ENCODE results near the gene OSCP1. TPM values are rescaled to one million over a fixed set of nuclear protein-coding genes. Genes with fewer than 3 reads are reported as not detected.

OSCP1 gene
- total RNA-seq, 2 donors from 2014 or later: 1.5 to 1.8 TPM

DNA sequence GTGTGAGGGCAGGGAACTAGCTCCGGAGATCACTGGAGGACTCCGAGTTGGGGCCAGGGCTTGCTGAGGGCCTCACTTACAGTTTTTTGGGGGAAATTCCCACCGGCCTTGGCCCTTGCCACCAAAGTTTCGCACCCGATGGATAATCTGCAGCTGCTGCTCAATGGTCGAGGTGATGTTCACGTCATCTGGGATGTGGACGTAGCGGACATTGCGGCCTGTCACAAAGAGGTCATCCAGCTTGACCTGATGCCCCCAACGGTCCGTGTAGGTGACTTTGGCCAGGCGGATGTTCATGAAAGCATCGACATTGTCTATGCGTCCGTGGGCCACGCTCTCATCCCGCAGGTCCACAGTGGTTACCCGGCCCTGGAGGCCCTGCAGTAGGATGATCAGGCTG is 56.6 kb downstream of the OSCP1 start:
- H3K4me3 Mint-ChIP-seq: no peak overlapping the region
- no peaks in the 10 kb centered on the region for H3K27me3 Mint-ChIP-seq
- no peaks in the 10 kb centered on the region for H3K9me3 Mint-ChIP-seq
- H3K36me3 Mint-ChIP-seq (ENCODE audit: low read depth): peaks cover 65% of the 10 kb centered on the region
- H3K27ac Mint-ChIP-seq: no peak overlapping the region
- no peak for ATAC-seq (replicated peaks)
- H3K4me1 Mint-ChIP-seq: peaks cover 19% of the 10 kb centered on the region

DNA sequence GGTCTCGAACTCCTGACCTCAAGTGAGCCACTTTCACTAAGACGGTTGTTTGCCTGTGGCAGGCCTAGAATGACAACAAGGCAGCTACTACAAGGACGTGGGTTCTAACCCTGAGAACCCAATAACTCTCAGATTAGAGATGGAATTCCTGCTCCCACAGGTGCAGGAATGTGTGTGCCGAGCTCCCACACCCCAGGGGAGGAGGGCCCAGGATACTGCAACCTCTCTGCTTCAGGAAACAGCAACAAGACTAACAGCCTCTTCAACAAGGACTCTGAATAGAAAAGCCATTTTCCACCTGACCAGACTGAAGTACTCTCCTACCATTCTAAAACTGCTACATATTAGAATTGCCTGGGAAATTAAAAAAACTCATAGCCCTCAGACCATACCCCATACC is 57.4 kb downstream of the OSCP1 start:
- H3K4me3 Mint-ChIP-seq: no peak overlapping the region
- no peak overlapping the region for H3K27ac Mint-ChIP-seq
- no peaks in the 10 kb centered on the region for H3K27me3 Mint-ChIP-seq
- peaks cover 15% of the 10 kb centered on the region for H3K4me1 Mint-ChIP-seq
- no peaks in the 10 kb centered on the region for H3K9me3 Mint-ChIP-seq
- no peak for ATAC-seq (replicated peaks)
- H3K36me3 Mint-ChIP-seq (ENCODE audit: low read depth): peaks cover 65% of the 10 kb centered on the region

DNA sequence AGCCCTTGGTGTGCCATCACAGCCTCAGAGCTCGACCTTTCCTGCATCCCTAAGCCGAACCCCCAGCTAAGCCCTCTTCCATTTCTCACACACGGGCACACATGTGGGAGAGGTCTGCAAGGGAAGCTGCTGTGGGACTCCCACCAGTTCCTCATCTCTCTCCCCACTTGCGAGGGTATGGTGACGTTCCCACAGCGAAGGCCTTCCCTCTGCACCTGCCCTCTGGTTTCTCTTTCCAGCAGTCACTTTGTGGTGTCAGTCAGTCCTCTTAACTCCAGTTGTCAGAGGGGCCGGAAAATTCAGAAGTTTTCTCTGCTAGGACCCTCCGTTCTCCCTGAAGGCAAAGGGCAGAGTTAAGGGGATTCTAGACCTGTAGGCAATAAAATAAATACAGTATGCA is 59.0 kb downstream of the OSCP1 start:
- no peak for ATAC-seq (replicated peaks)
- Mint-ChIP-seq H3K36me3 (ENCODE audit: low read depth) (peaks cover 70% of the 10 kb centered on the region), H3K4me1 (peaks cover 25% of the 10 kb centered on the region), H3K4me3 (no peak overlapping the region), H3K27me3 (no peaks in the 10 kb centered on the region), H3K9me3 (no peaks in the 10 kb centered on the region), H3K27ac (peak overlapping the region; percentile 49)

DNA sequence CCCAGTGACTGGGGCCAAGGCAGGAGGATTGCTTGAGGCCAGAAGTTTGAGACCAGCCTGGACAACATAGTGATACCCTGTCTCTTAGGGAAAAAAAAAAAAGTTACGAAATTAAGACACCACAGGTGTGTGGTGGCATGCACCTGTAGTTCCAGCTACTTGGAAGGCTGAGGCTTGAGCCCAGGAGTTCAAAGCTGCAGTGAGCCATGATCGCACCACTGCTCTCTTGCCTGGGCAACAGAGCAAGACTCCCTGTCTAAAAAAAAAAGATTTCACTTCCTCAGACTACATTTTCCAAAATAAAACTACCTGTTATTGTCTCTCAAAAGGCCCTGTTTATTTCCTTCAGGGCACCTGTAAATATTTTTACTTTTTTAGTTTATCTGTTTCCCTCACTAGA is 59.8 kb downstream of the OSCP1 start:
- peaks cover 23% of the 10 kb centered on the region for H3K4me1 Mint-ChIP-seq
- no peaks in the 10 kb centered on the region for H3K27me3 Mint-ChIP-seq
- no peaks in the 10 kb centered on the region for H3K9me3 Mint-ChIP-seq
- no peak overlapping the region for H3K4me3 Mint-ChIP-seq
- ATAC-seq (replicated peaks): no peak
- peak overlapping the region; percentile 49 for H3K27ac Mint-ChIP-seq
- peaks cover 71% of the 10 kb centered on the region for H3K36me3 Mint-ChIP-seq (ENCODE audit: low read depth)

DNA sequence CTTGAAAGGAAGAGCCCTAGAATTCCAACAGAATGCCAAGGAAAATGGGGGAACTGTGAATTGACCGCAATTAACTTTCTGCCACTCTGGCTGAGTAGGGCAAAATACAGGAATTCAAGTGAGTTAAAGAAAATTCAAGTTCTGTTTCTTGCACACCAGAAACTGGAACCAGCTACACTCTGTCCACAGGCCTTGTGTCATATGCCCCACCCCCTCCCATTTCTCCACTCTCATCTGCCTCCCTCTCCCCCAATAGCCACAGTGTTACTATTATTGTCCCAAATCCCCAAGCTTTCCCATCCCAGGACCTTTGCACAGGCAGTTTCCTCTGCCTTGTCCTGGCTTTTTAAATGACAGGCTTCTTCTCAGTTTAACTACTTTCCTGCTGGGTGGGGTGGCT is 60.3 kb downstream of the OSCP1 start:
- Mint-ChIP-seq H3K27me3 (no peaks in the 10 kb centered on the region), H3K9me3 (no peaks in the 10 kb centered on the region), H3K4me3 (no peak overlapping the region), H3K36me3 (ENCODE audit: low read depth) (peaks cover 68% of the 10 kb centered on the region), H3K4me1 (peaks cover 21% of the 10 kb centered on the region), H3K27ac (peak overlapping the region; percentile 49)
- no peak for ATAC-seq (replicated peaks)

DNA sequence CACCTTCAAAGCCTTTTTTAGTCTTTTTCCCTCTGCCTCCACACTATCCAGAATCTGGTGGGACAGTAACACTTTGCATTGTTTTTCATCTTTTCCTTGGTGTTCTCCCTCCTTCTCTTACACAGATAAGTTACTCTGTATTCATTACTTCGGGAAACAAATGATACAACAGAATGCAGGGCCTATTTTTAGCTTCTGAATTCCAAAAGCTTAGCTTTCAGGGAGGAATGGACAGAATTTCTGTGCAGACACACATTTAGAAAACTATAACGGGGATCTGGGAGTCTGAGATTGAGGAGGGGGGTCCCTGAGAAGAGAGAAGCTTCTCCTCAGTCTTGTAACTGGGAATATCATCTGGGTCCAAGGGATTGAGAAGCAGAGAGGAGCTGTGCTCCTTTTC is 61.0 kb downstream of the OSCP1 start:
- Mint-ChIP-seq H3K27ac (peak overlapping the region; percentile 46), H3K27me3 (no peaks in the 10 kb centered on the region), H3K4me1 (peaks cover 26% of the 10 kb centered on the region), H3K9me3 (no peaks in the 10 kb centered on the region), H3K36me3 (ENCODE audit: low read depth) (peaks cover 61% of the 10 kb centered on the region), H3K4me3 (no peak overlapping the region)
- ATAC-seq (replicated peaks): no peak

DNA sequence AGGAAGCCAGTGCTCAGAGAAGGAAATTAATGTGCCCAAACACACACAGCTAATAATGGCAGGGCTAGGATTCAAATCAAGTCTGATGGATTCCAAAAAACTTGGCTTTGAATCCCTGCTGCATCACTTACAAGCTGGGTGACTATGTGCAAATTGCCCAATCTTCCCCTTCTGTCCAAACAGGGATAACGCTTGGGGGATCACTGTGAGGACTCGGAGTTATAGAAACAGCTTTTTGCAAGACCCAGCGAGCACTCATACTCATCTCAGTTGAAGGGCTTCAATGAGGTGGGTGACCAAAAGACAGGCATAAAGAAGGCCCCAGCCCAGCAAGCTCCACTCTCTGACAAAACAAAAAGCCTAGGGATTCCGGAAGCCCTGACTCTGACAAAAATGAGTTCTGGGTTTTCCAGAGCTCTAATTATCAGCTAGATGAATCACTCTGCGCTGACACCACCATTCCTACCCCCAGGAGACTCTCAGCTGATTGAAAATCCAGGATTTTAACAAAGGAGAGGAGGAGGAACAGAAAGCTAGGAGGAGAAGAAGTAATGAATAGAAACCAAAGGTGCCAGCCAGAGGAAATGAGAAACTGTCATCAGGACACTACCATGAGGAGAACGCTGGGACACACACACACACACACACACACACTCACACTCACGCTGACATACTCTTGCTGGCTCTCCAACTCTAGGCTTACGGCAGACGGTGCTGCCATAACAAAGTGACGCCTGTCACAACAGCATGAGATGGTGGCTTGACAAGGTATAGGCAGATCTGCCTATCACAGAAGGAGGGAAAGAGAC is 62.9 kb downstream of the OSCP1 start:
- Mint-ChIP-seq H3K27ac (peak overlapping the region; percentile 100), H3K27me3 (no peaks in the 10 kb centered on the region)
- no peak for ATAC-seq (replicated peaks)

DNA sequence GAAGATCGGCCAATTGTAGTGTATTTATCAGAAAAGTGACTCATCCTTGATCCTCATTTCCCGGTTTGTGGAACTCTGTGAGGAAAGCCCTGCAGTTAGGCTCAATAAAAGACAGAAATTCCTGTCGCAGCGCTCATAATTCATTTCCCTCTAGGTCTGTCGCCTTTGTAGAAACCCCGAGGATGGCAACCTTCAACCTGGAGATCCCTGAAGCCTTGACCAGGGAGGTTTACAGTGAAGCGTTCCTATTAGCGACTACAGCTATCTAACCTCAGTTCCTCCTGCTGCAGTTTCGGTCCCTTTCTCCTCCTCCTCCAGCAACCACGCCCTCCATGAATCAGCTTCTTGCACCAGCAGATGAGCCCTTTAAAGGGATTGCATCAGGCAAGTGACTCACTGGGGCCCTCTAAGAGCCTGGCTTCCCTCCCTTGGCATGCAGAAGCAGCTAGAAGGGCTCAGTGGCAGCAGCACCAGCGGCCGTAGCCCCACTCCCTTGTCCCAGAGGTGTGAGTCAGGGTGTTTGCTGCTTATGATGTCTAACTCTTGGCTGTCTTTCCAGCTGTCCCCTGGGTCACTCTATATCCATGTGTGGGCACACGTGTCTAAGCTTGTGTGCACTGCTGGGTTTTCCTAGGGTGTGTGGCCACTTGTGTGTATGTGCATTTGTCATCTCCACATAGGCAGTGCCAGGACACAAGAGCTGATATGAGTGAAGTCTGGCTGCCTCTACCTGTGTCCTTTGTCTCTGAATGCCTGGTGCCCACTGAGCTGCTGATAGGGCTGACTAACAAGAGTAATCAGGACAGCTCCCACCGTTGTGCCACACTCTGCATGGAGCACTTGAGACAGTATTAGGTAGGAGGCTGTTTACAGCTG is 63.7 kb downstream of the OSCP1 start:
- Mint-ChIP-seq H3K4me1 (peaks cover 39% of the 10 kb centered on the region), H3K9me3 (no peaks in the 10 kb centered on the region), H3K27ac (peak overlapping the region; percentile 100), H3K27me3 (no peaks in the 10 kb centered on the region), H3K36me3 (ENCODE audit: low read depth) (peaks cover 48% of the 10 kb centered on the region), H3K4me3 (peak overlapping the region; percentile 99)
- ATAC-seq (replicated peaks): peak; percentile 81

More for the DNA sequence above, 62.9 kb downstream of the OSCP1 start:
- Mint-ChIP-seq H3K9me3 (no peaks in the 10 kb centered on the region), H3K4me1 (peaks cover 35% of the 10 kb centered on the region), H3K36me3 (ENCODE audit: low read depth) (peaks cover 51% of the 10 kb centered on the region), H3K4me3 (peak overlapping the region; percentile 99)

DNA sequence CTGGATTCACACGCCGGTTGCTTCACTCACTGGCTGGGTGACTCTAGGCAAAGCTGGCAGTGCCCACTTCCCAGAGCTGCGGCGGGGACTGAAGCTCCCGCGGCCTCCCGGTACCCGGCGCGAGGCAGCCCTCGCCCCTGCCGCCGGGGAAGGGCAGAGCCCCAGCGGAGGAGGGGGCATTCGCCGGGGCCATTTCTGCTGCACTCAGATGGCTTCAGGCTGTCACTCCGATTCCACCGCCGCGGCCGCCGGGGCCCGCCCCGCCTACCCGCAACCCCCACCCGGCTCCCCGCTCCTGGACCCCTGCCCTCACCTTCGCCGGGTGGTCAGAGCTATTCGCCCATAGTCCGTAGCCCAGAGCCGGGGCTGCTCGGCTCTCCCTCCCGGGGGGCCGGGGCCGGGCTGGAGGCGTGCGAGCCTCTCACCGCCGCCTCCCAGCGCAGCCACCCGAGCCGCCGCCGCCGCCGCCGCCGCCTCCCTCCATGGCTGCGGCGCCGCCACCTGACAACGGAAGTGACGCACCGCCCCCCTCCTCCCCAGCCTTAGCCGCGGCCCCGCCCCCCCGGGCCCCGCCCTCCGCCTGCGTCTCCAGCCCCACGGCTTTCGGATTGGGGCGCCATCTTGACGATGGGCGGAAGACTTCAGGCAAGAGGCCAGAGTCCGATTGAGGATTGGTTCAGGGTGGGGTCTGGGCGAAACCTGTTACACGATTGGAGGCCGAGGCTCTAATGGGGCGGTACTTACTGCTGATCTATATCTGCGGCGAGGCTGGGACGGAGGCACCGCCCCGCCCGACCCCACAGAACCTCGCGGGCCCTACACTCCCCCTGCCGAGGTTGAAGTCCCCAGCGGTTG is 64.6 kb downstream of the OSCP1 start, which contains the start of gene STK40:
Gene STK40 (minus strand): TSS at position 515 of the 855 bp plus-strand sequence. CDS start 24,592 bp downstream, outside the sequence.
- Mint-ChIP-seq H3K27ac (peak within 1 kb of the TSS; percentile 100), H3K27me3 (no peaks in the 10 kb centered on the region), H3K9me3 (no peaks in the 10 kb centered on the region), H3K4me3 (peak within 1 kb of the TSS; percentile 99), H3K4me1 (peaks cover 46% of the 10 kb centered on the region), H3K36me3 (ENCODE audit: low read depth) (peaks cover 48% of the 10 kb centered on the region)
- ATAC-seq (replicated peaks): peak; percentile 92

DNA sequence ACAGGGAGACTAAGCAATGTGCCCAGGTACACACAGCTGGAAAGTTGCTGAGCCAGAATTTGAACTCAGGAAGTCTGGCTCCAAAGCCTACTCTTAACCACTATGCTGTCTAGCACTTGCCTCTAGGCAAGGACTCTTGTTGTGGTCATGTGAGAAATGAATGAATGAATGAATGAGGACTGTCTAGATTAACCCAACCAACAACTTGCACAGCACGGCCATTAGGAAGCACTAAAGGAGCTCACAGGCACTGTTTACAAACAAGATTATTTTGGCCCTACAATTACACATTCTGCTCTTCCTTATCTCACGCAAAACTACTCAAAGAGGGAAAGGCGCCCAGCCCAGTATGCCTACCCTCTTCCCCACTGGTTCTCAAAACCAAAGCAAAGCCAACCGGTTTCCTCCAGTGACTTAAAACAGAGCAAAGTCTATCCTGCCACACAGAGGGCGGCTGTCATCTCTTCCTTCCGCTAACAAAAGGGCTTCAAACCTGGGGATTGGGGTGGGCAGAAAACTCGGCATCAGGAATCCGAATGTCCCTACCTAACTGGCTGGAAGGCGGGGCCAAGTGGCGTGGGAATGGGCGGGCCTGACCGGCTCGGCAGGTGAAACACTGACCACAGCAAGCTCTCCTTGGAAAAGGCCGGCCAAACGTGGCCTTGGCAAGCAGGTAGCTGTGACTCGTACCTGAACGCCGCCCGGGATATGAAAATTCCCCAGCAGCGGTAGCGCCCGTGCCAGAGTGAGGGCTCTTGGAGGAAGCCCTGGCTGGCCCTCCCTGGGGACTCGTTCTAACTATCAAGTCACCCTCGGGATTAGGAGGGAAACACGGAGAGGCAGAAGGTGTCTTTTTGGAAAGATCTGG is 65.5 kb downstream of the OSCP1 start:
- H3K4me3 Mint-ChIP-seq: peak overlapping the region; percentile 99
- ATAC-seq (replicated peaks): no peak

DNA sequence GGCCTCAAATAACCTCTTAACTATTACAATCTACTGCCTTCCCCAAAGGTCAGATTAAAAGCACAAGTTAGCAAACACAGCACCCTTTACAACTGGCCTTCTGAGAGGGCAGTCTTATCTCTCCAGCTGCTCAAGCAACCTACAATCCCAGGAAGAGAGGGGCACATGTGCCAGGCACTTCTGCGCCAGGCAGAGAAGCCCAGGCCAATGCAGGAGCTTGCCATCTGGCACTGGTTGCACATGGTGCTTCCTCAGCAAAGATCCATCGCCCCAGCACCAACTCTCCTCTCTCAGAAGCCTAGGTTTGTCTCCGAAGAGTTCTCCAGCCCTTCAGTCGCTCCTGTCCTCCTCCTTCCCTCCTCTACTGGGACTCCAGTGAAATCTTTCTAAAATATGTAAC is 67.0 kb downstream of the OSCP1 start:
- peaks cover 34% of the 10 kb centered on the region for H3K36me3 Mint-ChIP-seq (ENCODE audit: low read depth)
- no peaks in the 10 kb centered on the region for H3K9me3 Mint-ChIP-seq
- H3K27ac Mint-ChIP-seq: peak overlapping the region; percentile 92
- no peaks in the 10 kb centered on the region for H3K27me3 Mint-ChIP-seq
- H3K4me3 Mint-ChIP-seq: peak overlapping the region; percentile 99
- H3K4me1 Mint-ChIP-seq: peaks cover 47% of the 10 kb centered on the region
- no peak for ATAC-seq (replicated peaks)

More for the DNA sequence above, 65.5 kb downstream of the OSCP1 start:
- peak overlapping the region; percentile 92 for H3K27ac Mint-ChIP-seq
- peaks cover 40% of the 10 kb centered on the region for H3K36me3 Mint-ChIP-seq (ENCODE audit: low read depth)
- H3K27me3 Mint-ChIP-seq: no peaks in the 10 kb centered on the region
- peaks cover 46% of the 10 kb centered on the region for H3K4me1 Mint-ChIP-seq
- H3K9me3 Mint-ChIP-seq: no peaks in the 10 kb centered on the region

DNA sequence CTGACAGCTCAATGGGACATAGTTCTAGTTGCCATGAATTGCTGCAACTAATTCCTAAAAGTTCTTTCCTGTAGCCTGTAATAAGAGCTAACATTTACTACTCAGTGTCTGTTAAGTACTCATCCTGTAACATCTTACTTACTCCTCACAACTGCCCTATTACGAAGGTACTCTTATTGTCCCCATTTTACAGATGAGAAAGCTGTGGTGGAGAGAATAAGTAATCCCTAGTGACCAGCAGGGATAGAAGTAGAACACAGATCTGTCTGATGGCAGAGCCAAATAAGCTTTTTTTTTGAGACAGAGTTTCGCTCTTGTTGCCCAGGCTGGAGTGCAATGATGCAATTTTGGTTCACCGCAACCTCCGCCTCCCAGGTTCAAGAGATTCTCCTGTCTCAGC is 67.6 kb downstream of the OSCP1 start:
- peaks cover 45% of the 10 kb centered on the region for H3K4me1 Mint-ChIP-seq
- no peak for ATAC-seq (replicated peaks)
- H3K36me3 Mint-ChIP-seq (ENCODE audit: low read depth): peaks cover 34% of the 10 kb centered on the region
- no peaks in the 10 kb centered on the region for H3K27me3 Mint-ChIP-seq
- H3K4me3 Mint-ChIP-seq: no peak overlapping the region
- H3K9me3 Mint-ChIP-seq: no peaks in the 10 kb centered on the region
- H3K27ac Mint-ChIP-seq: peak overlapping the region; percentile 92

DNA sequence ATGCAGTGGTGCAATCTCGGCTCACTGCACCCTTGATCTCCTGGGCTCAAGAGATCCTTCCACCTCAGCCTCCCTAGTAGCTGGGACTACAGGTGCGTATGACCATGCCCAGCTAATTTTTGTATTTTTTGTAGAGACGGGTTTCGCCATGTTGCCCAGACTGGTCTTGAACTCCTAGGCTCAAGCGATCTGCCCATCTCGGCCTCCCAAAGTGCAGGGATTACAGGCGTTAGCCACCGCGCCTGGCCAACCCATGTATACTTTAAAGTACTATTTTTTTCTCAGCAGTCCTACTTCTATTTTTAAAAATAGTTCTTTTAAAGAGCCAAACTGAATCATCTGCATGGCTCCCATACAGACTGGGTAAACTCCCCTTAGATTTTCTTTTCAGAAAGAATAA is 68.0 kb downstream of the OSCP1 start:
- peak overlapping the region; percentile 1 for H3K4me3 Mint-ChIP-seq
- ATAC-seq (replicated peaks): no peak
- peaks cover 40% of the 10 kb centered on the region for H3K4me1 Mint-ChIP-seq
- H3K27ac Mint-ChIP-seq: peak overlapping the region; percentile 92
- H3K9me3 Mint-ChIP-seq: no peaks in the 10 kb centered on the region
- H3K36me3 Mint-ChIP-seq (ENCODE audit: low read depth): peaks cover 34% of the 10 kb centered on the region
- no peaks in the 10 kb centered on the region for H3K27me3 Mint-ChIP-seq

All from activated T-helper 17 cell treated with anti-CD3 and anti-CD28 coated beads, Interleukin-2, amount 50 U/mL, for 72 hours (primary cell).